C4-2B (cell line): Measurements from ENCODE around the gene PLAC8.
"Not testable (repeated sequence)": the region's sequence is repeated elsewhere in the genome, so short reads cannot be mapped to it uniquely, and the experiment has no call there.

Source experiments
- H3K27ac ChIP-seq: fragments of 450-650 bp; 2 replicates; pipeline ENCODE4 v1.5.1; 2017
- CTCF ChIP-seq: fragments of 450-650 bp; conservative IDR thresholded peaks from 2 replicates; pipeline ENCODE4 v1.5.1; 2017; ENCODE audit warnings: mild to moderate bottlenecking
- ZFX ChIP-seq: fragments of 450-650 bp; IDR thresholded peaks from 2 replicates; pipeline ENCODE4 v1.6.1; 2017

The PLAC8 gene

GRCh38 chr4:83096397-83096796 lies 18.1 kb downstream of the PLAC8 start:
- no peak overlapping the region for H3K27ac ChIP-seq
- TF ChIP-seq ZFX (no peak), CTCF (no peak)

GRCh38 chr4:83093060-83093640 lies 21.4 kb downstream of the PLAC8 start:
- no peak overlapping the region for H3K27ac ChIP-seq
- TF ChIP-seq ZFX = no peak

GRCh38 chr4:83089410-83090157 lies 24.9 kb downstream of the PLAC8 start:
- no peak overlapping the region for H3K27ac ChIP-seq
- TF ChIP-seq ZFX = no peak
- TF ChIP-seq CTCF = no peak

- H3K27ac ChIP-seq = not testable (repeated sequence)
Measured at GRCh38 chr4:83084956-83085355, 29.6 kb downstream of the PLAC8 start.

- TF ChIP-seq ZFX = no peak
- TF ChIP-seq CTCF = no peak
- H3K27ac ChIP-seq = no peak overlapping the region
Measured at GRCh38 chr4:83083925-83084475, 30.5 kb downstream of the PLAC8 start.

- TF ChIP-seq CTCF (no peak), ZFX (no peak)
- H3K27ac ChIP-seq = no peak overlapping the region
Measured at GRCh38 chr4:83082777-83083176, 31.8 kb downstream of the PLAC8 start.

GRCh38 chr4:83080561-83080960 lies 34.0 kb downstream of the PLAC8 start:
- TF ChIP-seq ZFX (no peak), CTCF (no peak)
- no peak overlapping the region for H3K27ac ChIP-seq

GRCh38 chr4:83075311-83076095 lies 39.0 kb downstream of the PLAC8 start:
- no peak for TF ChIP-seq CTCF
- no peak for TF ChIP-seq ZFX
- no peak overlapping the region for H3K27ac ChIP-seq

- not testable (repeated sequence) for H3K27ac ChIP-seq
Measured at GRCh38 chr4:83074783-83075182, 39.7 kb downstream of the PLAC8 start.
